ENCODE data around the gene UPK1B.

UPK1B gene

GRCh38 chr3:119211803-119212202 is 38.4 kb downstream of the UPK1B start:
- H3K4me1 Mint-ChIP-seq: no peaks in the 10 kb centered on the region
- no peak overlapping the region for H3K27ac Mint-ChIP-seq
- peaks cover 66% of the 10 kb centered on the region for H3K36me3 Mint-ChIP-seq (ENCODE audit: low read depth)

GRCh38 chr3:119219069-119219468 is 45.7 kb downstream of the UPK1B start:
- peak overlapping the region; percentile 40 for H3K27ac Mint-ChIP-seq
- no peak overlapping the region for H3K4me3 Mint-ChIP-seq
- no peaks in the 10 kb centered on the region for H3K4me1 Mint-ChIP-seq
- H3K9me3 Mint-ChIP-seq: no peaks in the 10 kb centered on the region
- TF ChIP-seq CTCF (IDR thresholded peaks at IDR 0.05): no peak
- no peaks in the 10 kb centered on the region for H3K27me3 Mint-ChIP-seq (ENCODE audit: low read depth, poor library complexity)
- H3K36me3 Mint-ChIP-seq (ENCODE audit: low read depth): peaks cover 45% of the 10 kb centered on the region
- no peak for DNase-seq

More at GRCh38 chr3:119211803-119212202, 38.4 kb downstream of the UPK1B start:
- Mint-ChIP-seq H3K4me3 (no peak overlapping the region), H3K27me3 (ENCODE audit: low read depth, poor library complexity) (no peaks in the 10 kb centered on the region), H3K9me3 (no peaks in the 10 kb centered on the region)
- no peak for DNase-seq
- TF ChIP-seq CTCF (IDR thresholded peaks at IDR 0.05): no peak

GRCh38 chr3:119220198-119220597 is 46.8 kb downstream of the UPK1B start:
- no peak for TF ChIP-seq CTCF (IDR thresholded peaks at IDR 0.05)
- Mint-ChIP-seq H3K27ac (peak overlapping the region; percentile 59), H3K36me3 (ENCODE audit: low read depth) (peaks cover 42% of the 10 kb centered on the region), H3K9me3 (no peaks in the 10 kb centered on the region), H3K4me3 (no peak overlapping the region), H3K4me1 (no peaks in the 10 kb centered on the region), H3K27me3 (ENCODE audit: low read depth, poor library complexity) (no peaks in the 10 kb centered on the region)
- no peak for DNase-seq

GRCh38 chr3:119220970-119221667 is 47.7 kb downstream of the UPK1B start:
- H3K4me3 Mint-ChIP-seq: no peak overlapping the region
- H3K27ac Mint-ChIP-seq: peak overlapping the region; percentile 31
- no peaks in the 10 kb centered on the region for H3K4me1 Mint-ChIP-seq
- no peaks in the 10 kb centered on the region for H3K27me3 Mint-ChIP-seq (ENCODE audit: low read depth, poor library complexity)
- H3K36me3 Mint-ChIP-seq (ENCODE audit: low read depth): peaks cover 35% of the 10 kb centered on the region
- TF ChIP-seq CTCF (IDR thresholded peaks at IDR 0.05): no peak
- no peaks in the 10 kb centered on the region for H3K9me3 Mint-ChIP-seq
- no peak for DNase-seq

- no peaks in the 10 kb centered on the region for H3K27me3 Mint-ChIP-seq (ENCODE audit: low read depth, poor library complexity)
- no peaks in the 10 kb centered on the region for H3K9me3 Mint-ChIP-seq
Observed at GRCh38 chr3:119221779-119222320, 48.5 kb downstream of the UPK1B start.

More at GRCh38 chr3:119221779-119222320, 48.5 kb downstream of the UPK1B start:
- no peak for TF ChIP-seq CTCF (IDR thresholded peaks at IDR 0.05)
- Mint-ChIP-seq H3K4me1 (no peaks in the 10 kb centered on the region), H3K36me3 (ENCODE audit: low read depth) (peaks cover 36% of the 10 kb centered on the region), H3K27ac (no peak overlapping the region), H3K4me3 (no peak overlapping the region)
- no peak for DNase-seq
